Stimulated activated CD4-positive, alpha-beta T cell treated with anti-CD3 and anti-CD28 coated beads, Interleukin-2, amount 100 ng/mL, for 24 hours (primary cell): Measurements from ENCODE around the gene STRA8.

Experiments
- DNase-seq, 2 donors: peaks; one replicate each; pipeline ENCODE4 v3.0.0-alpha.2; 2020

The STRA8 gene

GRCh38 chr7:135233570-135233969 is at the start of gene STRA8:
Gene STRA8 (plus strand): TSS chr7:135233838. CDS start chr7:135240525, 6,687 bp downstream.
- DNase-seq, result no peak

- DNase-seq, result peak in 1 of 2 donors; percentile 4
These were observed 49.3 kb upstream of the STRA8 start for GRCh38 chr7:135184254-135184841.

GRCh38 chr7:135185471-135186260 is 48.0 kb upstream of the STRA8 start:
- peak in 1 of 2 donors; percentile 11 for DNase-seq

GRCh38 chr7:135186261-135186540 is 47.4 kb upstream of the STRA8 start:
- peak in 1 of 2 donors; percentile 4 for DNase-seq

- no peak for DNase-seq
These were observed 46.8 kb upstream of the STRA8 start for GRCh38 chr7:135186841-135187253.

GRCh38 chr7:135188298-135188984 is 45.2 kb upstream of the STRA8 start:
- DNase-seq, result no peak

GRCh38 chr7:135189221-135189662 is 44.4 kb upstream of the STRA8 start:
- no peak for DNase-seq

GRCh38 chr7:135189961-135190360 is 43.7 kb upstream of the STRA8 start:
- DNase-seq, result no peak

GRCh38 chr7:135190703-135191102 is 42.9 kb upstream of the STRA8 start:
- DNase-seq, result no peak

- DNase-seq, result no peak
These were observed 40.6 kb upstream of the STRA8 start for GRCh38 chr7:135192914-135193536.

GRCh38 chr7:135193615-135194081 is 40.0 kb upstream of the STRA8 start:
- DNase-seq, result no peak

- no peak for DNase-seq
These were observed 39.0 kb upstream of the STRA8 start for GRCh38 chr7:135194494-135195095.

GRCh38 chr7:135195156-135195555 is 38.5 kb upstream of the STRA8 start:
- DNase-seq, result no peak

GRCh38 chr7:135195968-135196629 is 37.5 kb upstream of the STRA8 start:
- DNase-seq, result no peak

- no peak for DNase-seq
These were observed 36.3 kb upstream of the STRA8 start for GRCh38 chr7:135197343-135197742.

- DNase-seq, result no peak
These were observed 35.6 kb upstream of the STRA8 start for GRCh38 chr7:135197906-135198655.

GRCh38 chr7:135199439-135199838 is 34.2 kb upstream of the STRA8 start:
- no peak for DNase-seq

- DNase-seq, result no peak
These were observed 32.8 kb upstream of the STRA8 start for GRCh38 chr7:135200821-135201331.

GRCh38 chr7:135201350-135201749 is 32.3 kb upstream of the STRA8 start:
- DNase-seq, result no peak

- no peak for DNase-seq
These were observed 29.3 kb upstream of the STRA8 start for GRCh38 chr7:135204341-135204749.

- DNase-seq, result no peak
These were observed 28.8 kb upstream of the STRA8 start for GRCh38 chr7:135204876-135205275.
